Measurements from ENCODE around the gene VLDLR.

The VLDLR gene

DNA sequence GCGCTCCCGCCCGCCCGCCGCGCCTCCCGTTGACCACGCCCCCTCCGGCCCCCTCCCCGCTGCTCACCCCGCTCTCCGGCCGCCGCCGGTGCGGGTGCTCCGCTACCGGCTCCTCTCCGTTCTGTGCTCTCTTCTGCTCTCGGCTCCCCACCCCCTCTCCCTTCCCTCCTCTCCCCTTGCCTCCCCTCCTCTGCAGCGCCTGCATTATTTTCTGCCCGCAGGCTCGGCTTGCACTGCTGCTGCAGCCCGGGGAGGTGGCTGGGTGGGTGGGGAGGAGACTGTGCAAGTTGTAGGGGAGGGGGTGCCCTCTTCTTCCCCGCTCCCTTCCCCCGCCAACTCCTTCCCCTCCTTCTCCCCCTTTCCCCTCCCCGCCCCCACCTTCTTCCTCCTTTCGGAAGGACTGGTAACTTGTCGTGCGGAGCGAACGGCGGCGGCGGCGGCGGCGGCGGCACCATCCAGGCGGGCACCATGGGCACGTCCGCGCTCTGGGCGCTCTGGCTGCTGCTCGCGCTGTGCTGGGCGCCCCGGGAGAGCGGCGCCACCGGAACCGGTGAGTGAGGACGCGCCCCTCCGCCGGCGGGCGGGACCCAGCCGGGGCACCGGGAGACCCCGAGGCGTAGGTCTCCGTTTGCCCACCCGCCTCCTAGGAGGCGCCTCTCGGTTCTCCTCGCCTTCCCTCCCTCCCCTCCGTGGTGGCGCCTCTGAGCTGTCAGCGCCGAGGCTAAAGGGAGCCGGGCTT is at the start of gene VLDLR:
VLDLR (plus strand) TSS at position 66 of the 739 bp plus-strand sequence; CDS start at position 469, 403 bp downstream.
- TF ChIP-seq, protein P1, sequence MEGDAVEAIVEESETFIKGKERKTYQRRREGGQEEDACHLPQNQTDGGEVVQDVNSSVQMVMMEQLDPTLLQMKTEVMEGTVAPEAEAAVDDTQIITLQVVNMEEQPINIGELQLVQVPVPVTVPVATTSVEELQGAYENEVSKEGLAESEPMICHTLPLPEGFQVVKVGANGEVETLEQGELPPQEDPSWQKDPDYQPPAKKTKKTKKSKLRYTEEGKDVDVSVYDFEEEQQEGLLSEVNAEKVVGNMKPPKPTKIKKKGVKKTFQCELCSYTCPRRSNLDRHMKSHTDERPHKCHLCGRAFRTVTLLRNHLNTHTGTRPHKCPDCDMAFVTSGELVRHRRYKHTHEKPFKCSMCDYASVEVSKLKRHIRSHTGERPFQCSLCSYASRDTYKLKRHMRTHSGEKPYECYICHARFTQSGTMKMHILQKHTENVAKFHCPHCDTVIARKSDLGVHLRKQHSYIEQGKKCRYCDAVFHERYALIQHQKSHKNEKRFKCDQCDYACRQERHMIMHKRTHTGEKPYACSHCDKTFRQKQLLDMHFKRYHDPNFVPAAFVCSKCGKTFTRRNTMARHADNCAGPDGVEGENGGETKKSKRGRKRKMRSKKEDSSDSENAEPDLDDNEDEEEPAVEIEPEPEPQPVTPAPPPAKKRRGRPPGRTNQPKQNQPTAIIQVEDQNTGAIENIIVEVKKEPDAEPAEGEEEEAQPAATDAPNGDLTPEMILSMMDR (IDR thresholded peaks at IDR 0.05), result 0 out of 2 replicates have a peak, but pooled peaks have one; percentile 17

- TF ChIP-seq, protein P1 (IDR thresholded peaks at IDR 0.05), result no peak
Measured at GRCh38 chr9:2574203-2574602, 47.4 kb upstream of the VLDLR start.

DNA sequence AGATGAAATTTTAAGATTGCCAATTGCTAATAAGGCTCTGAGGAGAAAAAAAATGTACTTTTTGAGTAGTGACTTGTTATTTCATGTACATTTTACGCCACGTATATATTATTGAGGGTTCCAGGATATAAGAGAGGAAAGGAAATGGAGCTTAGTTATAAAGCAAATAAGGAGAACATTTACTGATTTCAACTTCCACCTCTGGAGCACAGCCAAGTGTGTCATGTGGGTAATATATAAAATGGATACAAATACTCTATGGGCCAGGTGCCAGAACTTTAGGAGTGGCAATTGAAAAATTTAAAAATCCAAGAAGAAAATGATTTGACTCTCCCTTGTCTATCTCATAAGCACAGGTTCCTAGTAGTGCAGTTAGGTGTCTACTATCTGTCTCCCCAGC is 45.0 kb upstream of the VLDLR start:
- TF ChIP-seq, protein P1 (IDR thresholded peaks at IDR 0.05), result no peak

DNA sequence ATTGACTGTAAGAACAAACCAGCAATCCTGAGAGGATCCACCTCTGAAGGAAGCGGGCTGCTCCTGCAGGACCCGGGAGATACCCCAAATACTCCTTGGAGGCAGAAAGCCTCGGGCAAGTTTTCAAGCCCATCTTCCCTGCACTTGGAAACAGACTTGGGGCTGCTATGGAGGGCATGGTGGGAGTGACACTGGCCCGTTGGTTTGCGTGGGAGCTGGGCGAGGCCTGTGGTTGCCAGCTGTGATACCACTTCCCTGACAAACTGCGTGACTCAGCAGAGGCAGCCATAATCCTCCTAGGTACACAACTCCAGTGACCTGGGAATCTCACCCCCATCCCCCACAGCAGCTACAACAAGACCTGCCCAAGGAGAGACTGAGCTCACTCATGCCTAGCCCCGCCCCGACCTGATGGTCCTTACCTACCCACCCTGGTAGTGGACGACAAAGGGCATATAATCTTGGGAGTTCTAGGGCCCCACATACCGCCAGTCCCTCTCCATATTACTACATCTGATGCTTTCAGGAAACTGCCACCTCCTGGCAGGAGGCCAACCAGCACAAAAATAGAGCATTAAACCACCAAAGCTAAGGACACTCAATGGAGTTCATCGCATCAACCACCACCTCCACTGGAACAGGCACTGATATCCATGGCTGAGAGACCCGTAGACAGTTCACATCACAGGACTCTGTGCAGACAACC is 38.1 kb upstream of the VLDLR start:
- TF ChIP-seq, protein P1 (IDR thresholded peaks at IDR 0.05), result no peak

DNA sequence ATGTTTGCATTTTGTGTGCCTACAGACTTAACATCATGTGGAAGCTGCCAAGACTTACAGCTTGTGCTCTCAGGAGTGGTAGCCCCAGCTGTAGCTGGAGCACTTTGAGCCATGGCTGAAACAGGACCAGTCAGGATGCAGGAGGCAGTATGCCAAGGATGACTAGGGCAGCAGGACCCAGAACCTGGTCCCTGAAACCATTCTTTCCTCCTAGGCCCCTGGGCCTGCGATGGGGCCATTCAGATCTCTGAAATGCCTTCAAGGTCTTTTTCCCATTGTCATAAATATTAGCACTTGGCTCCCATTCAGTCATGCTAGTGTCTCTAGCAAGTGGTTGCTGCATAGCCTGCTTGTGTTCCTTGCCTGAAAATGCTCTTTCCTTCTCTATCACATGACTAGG is 29.6 kb upstream of the VLDLR start:
- TF ChIP-seq, protein P1 (IDR thresholded peaks at IDR 0.05), result no peak

DNA sequence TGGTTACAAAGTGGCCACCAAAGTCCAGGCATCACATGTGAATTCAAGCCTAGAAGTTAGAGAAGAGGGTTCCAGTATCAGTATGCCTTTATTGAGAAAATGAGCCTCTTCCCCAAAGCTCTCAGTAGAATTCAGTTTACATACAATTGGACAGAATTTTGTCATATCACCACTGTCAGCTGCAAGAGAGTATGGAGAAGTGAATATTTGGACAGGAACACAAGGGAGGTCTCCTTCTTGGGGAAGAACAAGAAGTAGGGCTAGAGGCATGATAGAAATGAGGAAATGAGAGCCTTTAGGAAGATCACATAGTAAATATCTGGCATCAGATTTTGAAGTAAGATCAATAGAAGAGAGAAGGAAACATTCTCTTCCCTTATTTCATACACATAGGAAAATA is 27.8 kb upstream of the VLDLR start:
- TF ChIP-seq, protein P1 (IDR thresholded peaks at IDR 0.05), result no peak

DNA sequence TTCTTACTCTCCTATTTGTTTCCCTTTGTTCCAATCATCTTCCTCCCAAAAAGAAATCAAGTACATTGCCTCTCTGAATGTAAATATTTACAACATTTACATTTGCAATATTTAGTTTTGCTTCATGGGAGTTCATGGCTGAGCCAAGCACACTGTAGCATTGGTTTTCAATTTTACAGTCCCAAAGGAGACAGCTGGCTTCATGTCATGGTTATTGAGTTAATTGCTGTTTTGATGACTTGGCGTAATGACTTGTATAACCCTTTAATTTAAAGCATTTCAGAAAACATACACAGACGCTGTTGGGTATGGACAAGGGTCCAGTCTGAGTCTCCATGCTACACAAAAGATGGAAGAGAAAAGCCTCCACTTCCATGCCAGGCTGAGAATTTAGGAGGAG is 25.6 kb upstream of the VLDLR start:
- TF ChIP-seq, protein P1 (IDR thresholded peaks at IDR 0.05), result no peak
